ENCODE results near the gene RAVER1. TPM values are rescaled to one million over a fixed set of nuclear protein-coding genes. Genes with fewer than 3 reads are reported as not detected.
A peak's percentile ranks its signal among the peaks of the same experiment; 100 is the strongest.

Gene RAVER1
- total and polyA plus RNA-seq, 2 of the 13 experiments (the other 11 are each of a cell fraction or from before 2014, with no cell fraction given): 3.6 to 7.9 TPM

DNA sequence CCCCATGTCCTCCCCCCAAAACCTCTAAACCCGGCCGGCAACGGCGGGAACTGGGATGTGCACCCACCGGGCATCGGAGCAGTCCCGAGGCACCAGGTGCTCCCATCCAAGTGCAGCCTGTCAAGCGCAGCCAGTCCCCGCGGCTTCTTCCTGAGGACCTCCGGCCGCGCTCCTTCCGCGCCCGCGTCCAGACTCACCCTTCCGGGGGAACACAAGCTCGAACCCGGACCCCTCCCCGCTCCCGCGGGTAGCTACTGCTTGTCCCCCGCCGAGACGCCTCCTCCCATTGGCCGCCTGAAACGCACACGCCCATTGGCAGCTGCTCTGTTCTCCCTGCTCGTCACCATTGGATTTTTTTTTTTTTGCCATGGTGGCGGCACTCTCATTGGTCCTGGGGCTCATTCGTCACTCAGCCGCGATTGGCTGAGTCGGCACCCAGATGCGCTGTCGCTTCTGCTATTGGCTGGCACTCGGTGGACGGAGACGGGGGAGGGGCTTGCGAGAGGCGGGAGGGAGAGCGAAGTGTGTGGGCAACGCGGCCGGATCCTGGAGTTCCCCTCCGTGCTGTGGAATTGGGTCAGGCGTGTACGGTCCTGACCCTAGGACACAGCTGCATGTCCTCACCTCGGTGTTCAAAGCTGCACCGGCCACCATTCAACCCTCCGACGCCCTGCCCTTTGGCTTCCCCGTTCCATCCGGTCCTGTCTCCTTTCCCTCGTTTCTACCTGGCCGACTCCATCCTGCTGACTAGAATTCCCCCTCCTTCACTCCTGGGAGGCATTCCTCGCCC is 47.2 kb upstream of the RAVER1 start, which contains the start of gene TYK2 (continued):
- TF ChIP-seq, protein P1, sequence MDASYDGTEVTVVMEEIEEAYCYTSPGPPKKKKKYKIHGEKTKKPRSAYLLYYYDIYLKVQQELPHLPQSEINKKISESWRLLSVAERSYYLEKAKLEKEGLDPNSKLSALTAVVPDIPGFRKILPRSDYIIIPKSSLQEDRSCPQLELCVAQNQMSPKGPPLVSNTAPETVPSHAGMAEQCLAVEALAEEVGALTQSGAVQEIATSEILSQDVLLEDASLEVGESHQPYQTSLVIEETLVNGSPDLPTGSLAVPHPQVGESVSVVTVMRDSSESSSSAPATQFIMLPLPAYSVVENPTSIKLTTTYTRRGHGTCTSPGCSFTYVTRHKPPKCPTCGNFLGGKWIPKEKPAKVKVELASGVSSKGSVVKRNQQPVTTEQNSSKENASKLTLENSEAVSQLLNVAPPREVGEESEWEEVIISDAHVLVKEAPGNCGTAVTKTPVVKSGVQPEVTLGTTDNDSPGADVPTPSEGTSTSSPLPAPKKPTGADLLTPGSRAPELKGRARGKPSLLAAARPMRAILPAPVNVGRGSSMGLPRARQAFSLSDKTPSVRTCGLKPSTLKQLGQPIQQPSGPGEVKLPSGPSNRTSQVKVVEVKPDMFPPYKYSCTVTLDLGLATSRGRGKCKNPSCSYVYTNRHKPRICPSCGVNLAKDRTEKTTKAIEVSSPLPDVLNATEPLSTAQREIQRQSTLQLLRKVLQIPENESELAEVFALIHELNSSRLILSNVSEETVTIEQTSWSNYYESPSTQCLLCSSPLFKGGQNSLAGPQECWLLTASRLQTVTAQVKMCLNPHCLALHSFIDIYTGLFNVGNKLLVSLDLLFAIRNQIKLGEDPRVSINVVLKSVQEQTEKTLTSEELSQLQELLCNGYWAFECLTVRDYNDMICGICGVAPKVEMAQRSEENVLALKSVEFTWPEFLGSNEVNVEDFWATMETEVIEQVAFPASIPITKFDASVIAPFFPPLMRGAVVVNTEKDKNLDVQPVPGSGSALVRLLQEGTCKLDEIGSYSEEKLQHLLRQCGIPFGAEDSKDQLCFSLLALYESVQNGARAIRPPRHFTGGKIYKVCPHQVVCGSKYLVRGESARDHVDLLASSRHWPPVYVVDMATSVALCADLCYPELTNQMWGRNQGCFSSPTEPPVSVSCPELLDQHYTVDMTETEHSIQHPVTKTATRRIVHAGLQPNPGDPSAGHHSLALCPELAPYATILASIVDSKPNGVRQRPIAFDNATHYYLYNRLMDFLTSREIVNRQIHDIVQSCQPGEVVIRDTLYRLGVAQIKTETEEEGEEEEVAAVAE (CRISPR knock-in tag; IDR thresholded peaks at IDR 0.05; ENCODE audit: borderline replicate concordance): peak; percentile 94; the same call in 1 of the 2 replicates
- TF ChIP-seq HMGXB4 (CRISPR knock-in tag; IDR thresholded peaks at IDR 0.05; ENCODE audit: borderline replicate concordance in 1 of 2, low read depth in 1 of 2): peak; percentile 70 to 88
- no peak for TF ChIP-seq ZNF17 (CRISPR knock-in tag; IDR thresholded peaks at IDR 0.05)
- no peak for TF ChIP-seq IRF1 (CRISPR knock-in tag; IDR thresholded peaks at IDR 0.05; ENCODE audit: low read depth)
- TF ChIP-seq, protein P2, sequence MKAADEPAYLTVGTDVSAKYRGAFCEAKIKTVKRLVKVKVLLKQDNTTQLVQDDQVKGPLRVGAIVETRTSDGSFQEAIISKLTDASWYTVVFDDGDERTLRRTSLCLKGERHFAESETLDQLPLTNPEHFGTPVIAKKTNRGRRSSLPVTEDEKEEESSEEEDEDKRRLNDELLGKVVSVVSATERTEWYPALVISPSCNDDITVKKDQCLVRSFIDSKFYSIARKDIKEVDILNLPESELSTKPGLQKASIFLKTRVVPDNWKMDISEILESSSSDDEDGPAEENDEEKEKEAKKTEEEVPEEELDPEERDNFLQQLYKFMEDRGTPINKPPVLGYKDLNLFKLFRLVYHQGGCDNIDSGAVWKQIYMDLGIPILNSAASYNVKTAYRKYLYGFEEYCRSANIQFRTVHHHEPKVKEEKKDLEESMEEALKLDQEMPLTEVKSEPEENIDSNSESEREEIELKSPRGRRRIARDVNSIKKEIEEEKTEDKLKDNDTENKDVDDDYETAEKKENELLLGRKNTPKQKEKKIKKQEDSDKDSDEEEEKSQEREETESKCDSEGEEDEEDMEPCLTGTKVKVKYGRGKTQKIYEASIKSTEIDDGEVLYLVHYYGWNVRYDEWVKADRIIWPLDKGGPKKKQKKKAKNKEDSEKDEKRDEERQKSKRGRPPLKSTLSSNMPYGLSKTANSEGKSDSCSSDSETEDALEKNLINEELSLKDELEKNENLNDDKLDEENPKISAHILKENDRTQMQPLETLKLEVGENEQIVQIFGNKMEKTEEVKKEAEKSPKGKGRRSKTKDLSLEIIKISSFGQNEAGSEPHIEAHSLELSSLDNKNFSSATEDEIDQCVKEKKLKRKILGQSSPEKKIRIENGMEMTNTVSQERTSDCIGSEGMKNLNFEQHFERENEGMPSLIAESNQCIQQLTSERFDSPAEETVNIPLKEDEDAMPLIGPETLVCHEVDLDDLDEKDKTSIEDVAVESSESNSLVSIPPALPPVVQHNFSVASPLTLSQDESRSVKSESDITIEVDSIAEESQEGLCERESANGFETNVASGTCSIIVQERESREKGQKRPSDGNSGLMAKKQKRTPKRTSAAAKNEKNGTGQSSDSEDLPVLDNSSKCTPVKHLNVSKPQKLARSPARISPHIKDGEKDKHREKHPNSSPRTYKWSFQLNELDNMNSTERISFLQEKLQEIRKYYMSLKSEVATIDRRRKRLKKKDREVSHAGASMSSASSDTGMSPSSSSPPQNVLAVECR (CRISPR knock-in tag; IDR thresholded peaks at IDR 0.05; ENCODE audit: borderline replicate concordance): peak; percentile 89
- TF ChIP-seq MAFK (conservative IDR thresholded peaks at IDR 0.05 in 1 of 2, IDR thresholded peaks at IDR 0.05 in 1 of 2; ENCODE audit: low read length in 2 of 2): peak; percentile 21 to 47; a peak in 3 of 4 replicates
- TF ChIP-seq ZBTB33 (CRISPR knock-in tag; IDR thresholded peaks at IDR 0.05): no peak
- no peak for TF ChIP-seq IKZF4 (CRISPR knock-in tag; IDR thresholded peaks at IDR 0.05; ENCODE audit: borderline replicate concordance, low read depth, not compliant biosample characterization)
- TF ChIP-seq ATRX (CRISPR knock-in tag; IDR thresholded peaks at IDR 0.05; ENCODE audit: borderline replicate concordance): no peak
- TF ChIP-seq SMC3 (IDR thresholded peaks at IDR 0.05; ENCODE audit: low read length): no peak
- no peak for TF ChIP-seq LCORL (IDR thresholded peaks at IDR 0.05)
- TF ChIP-seq LCORL (CRISPR knock-in tag; IDR thresholded peaks at IDR 0.05): peak; percentile 6

Data from HepG2 (cell line).